NCI-H2171 treated with DMSO at 0.1 percent for 48 hours (cell line): Measurements from ENCODE around the gene FN1.
"Not testable (repeated sequence)": the region's sequence is repeated elsewhere in the genome, so short reads cannot be mapped to it uniquely, and the experiment has no call there.

Experiments used
- DNase-seq: peaks from one replicate; lab custom pipeline; 2025; lab: John Stamatoyannopoulos, UW

Gene FN1

DNA sequence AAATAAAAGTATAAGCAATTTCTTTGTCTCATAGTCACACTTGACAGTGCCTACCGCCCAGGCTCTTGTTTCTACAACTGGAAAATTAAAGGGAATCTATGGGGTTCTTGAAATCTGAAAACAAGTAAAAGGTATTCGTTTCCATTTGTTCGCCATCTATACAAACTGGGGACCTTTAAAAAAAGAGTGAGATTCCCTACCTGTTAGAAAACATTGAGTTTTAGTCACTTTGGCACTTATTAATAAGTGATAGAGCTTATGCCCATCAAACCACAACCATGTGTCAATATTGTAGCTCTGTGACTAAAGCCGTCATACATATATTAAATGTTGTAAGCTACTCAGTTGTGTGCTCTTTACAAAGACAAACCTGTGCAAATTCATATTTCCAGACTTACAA lies 13.2 kb downstream of the FN1 start:
- DNase-seq = no peak

DNA sequence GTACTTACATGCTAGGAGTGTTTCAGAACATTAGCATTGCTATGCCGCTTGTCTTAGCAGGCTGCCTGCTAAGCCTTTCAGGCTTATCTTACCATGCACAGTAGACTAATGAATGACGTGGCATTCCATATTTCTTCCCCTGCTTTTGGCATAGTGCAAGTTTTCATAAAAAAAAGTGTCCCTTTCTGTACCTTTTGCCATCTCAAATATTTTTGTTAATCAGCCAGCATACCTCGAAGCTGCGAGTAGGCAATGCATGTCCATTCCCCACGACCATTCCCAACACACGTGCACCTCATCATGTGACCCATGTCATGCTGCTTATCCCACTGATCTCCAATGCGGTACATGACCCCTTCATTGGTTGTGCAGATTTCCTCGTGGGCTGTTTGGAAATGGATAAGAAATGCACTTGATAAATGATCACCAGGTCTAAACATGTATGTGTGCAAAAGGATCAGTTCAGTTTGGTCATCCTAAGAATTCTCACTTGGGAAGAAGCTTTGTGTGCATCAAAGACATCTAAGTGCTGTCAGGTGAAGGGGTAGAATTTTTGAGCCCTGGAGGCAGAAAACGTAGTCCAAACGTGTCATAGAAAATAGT lies 13.9 kb downstream of the FN1 start:
- no peak for DNase-seq

GRCh38 chr2:215420471-215420935 lies 15.4 kb downstream of the FN1 start:
- DNase-seq = no peak

GRCh38 chr2:215419769-215420470 lies 15.9 kb downstream of the FN1 start:
- no peak for DNase-seq

DNA sequence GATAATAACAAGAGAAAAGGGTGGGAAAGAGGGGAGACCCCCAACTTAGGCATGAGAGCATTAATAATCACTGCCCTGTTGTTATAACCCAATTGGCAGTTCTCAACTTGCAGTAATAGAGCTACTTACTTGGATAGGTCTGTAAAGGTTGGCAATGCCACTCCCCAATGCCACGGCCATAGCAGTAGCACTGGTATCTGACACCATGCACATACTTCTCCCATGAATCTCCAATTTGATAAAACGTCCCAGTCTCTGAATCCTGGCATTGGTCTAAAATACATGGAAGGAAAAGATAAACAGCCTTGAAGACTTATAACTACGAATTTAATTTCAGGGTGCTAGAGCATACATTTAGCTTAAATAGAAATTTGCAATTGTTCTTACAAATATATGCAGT lies 16.8 kb downstream of the FN1 start:
- no peak for DNase-seq

GRCh38 chr2:215418064-215418963 lies 17.6 kb downstream of the FN1 start:
- DNase-seq = no peak

- DNase-seq = no peak
Observed at GRCh38 chr2:215417400-215417951, 18.4 kb downstream of the FN1 start.

GRCh38 chr2:215416656-215417055 lies 19.2 kb downstream of the FN1 start:
- no peak for DNase-seq

DNA sequence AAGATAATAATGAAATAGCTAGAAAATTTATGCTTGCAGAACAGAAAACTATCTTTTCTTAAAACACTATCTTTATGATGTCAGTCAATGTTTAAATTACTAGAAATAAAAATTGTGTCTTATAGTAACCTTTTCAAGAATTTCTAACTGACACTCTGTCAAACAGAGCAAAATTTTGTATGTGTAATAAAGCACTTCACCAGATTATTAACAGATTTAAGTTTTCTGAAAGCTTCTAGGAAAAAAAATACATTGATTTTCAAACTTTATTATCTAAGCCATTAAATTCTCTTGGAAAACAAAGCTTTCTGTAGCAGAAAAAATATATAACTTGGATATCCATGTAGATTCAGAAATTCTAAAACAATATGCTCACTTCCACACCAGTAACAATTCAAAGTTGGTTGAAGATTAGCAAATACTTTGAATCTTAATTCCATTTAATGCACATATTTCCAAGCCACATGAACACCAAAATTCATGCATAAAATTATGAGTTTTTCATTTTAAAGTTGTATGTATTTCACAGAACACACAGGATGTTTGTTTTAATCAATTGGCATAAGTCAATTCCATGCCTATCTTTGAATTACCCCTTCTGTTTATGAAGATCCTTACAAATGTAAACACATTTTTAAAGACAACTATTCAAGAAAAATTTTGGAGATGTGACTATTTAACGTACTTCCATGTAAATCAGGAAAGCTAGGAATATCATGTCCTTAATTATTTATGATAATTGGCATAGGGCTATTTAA lies 19.9 kb downstream of the FN1 start:
- DNase-seq = no peak

GRCh38 chr2:215415218-215415617 lies 20.6 kb downstream of the FN1 start:
- DNase-seq = no peak

GRCh38 chr2:215414674-215415073 lies 21.2 kb downstream of the FN1 start:
- no peak for DNase-seq

- DNase-seq = no peak
Observed at GRCh38 chr2:215413974-215414373, 21.9 kb downstream of the FN1 start.

GRCh38 chr2:215413484-215413777 lies 22.4 kb downstream of the FN1 start:
- DNase-seq = no peak

DNA sequence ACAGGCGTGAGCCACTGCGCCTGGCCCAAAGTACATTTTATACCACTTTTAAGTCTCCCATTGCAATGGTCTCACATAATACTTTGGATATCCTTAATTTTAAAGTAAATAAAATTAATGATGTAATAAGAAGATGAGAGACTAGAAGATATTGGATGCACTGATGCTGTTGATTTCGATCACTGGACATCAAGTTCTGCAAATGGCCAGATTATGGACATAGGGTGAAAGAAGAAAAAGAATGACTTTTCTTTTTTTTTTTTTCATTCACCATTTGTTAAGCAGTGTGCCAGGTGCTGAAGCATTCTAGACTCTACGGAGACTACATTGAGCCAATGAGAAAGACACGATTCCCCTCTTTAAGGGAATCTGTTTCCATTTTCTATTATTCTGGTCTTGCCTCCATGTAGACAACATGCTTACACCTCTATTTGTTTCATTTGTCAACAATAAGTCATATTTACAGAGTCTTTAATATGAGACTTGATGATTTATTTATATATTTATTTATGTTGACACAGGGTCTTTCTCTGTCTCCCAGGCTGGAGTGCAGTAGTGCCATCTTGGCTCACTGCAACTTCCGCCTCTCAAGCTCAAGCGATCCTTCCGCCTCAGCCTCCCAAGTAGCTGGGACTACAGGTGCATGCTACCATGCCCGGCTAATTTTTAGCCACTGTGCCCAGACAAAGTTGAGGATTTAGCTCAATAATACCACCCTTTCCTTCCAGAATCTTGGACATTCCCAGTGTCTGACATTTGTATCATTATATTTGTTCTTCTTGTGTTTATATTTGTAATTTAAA lies 23.7 kb downstream of the FN1 start:
- DNase-seq = no peak

DNA sequence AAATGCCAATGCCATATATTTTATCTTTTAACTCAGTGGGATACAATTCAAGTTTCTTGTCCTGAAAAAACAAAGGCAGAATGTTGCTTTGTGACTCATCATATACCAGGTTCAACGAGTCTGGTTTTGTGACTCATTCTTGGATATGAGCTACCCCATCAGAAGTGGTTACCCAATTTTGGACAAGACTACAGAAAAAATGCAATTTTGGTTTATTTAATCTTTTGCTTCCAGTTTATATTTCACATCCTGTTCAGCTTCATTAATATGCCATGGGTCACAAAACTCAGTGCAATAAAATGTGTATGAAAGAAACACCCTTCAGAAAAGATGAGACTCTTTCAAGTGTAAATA lies 25.0 kb downstream of the FN1 start:
- no peak for DNase-seq

GRCh38 chr2:215410181-215410931 lies 25.5 kb downstream of the FN1 start:
- DNase-seq = not testable (repeated sequence)

GRCh38 chr2:215409331-215410127 lies 26.3 kb downstream of the FN1 start:
- no peak for DNase-seq

GRCh38 chr2:215408441-215408840 lies 27.4 kb downstream of the FN1 start:
- not testable (repeated sequence) for DNase-seq

- no peak for DNase-seq
Observed at GRCh38 chr2:215407590-215408264, 28.1 kb downstream of the FN1 start.
